ENCODE results near the gene MPP2.

- TF ChIP-seq, protein P1, sequence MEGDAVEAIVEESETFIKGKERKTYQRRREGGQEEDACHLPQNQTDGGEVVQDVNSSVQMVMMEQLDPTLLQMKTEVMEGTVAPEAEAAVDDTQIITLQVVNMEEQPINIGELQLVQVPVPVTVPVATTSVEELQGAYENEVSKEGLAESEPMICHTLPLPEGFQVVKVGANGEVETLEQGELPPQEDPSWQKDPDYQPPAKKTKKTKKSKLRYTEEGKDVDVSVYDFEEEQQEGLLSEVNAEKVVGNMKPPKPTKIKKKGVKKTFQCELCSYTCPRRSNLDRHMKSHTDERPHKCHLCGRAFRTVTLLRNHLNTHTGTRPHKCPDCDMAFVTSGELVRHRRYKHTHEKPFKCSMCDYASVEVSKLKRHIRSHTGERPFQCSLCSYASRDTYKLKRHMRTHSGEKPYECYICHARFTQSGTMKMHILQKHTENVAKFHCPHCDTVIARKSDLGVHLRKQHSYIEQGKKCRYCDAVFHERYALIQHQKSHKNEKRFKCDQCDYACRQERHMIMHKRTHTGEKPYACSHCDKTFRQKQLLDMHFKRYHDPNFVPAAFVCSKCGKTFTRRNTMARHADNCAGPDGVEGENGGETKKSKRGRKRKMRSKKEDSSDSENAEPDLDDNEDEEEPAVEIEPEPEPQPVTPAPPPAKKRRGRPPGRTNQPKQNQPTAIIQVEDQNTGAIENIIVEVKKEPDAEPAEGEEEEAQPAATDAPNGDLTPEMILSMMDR (conservative IDR thresholded peaks at IDR 0.05; ENCODE audit: low read depth, low read length): no peak
- no peak for TF ChIP-seq EZH2 (IDR thresholded peaks at IDR 0.05; ENCODE audit: borderline replicate concordance, low read depth, low read length, poor library complexity, severe bottlenecking)
Measured at GRCh38 chr17:43832976-43833829, 74.1 kb downstream of the MPP2 start, which contains the start of gene MPP3.
